H9 (cell line): Measurements from ENCODE around the gene PLAAT3. TPM values are rescaled to one million over a fixed set of nuclear protein-coding genes. Genes with fewer than 3 reads are reported as not detected.
"Not testable (repeated sequence)": the region's sequence is repeated elsewhere in the genome, so short reads cannot be mapped to it uniquely, and the experiment has no call there.

Experiments used
- DNase-seq: peaks from one replicate; pipeline ENCODE4 v3.0.0-alpha.2; 2017
- H2AFZ ChIP-seq: one replicate; pipeline ENCODE4 v1.6.1; 2013; ENCODE audit warnings: mild to moderate bottlenecking, low read length, control low read depth, moderate library complexity
- H2AK5ac ChIP-seq: 2 replicates; pipeline ENCODE4 v1.6.1; 2013; ENCODE audit warnings: low read length, control low read depth, mixed read lengths; ENCODE audit not compliant: insufficient read length
- H2BK120ac ChIP-seq: one replicate; pipeline ENCODE4 v1.6.1; 2013; ENCODE audit warnings: low read depth, mild to moderate bottlenecking, low read length, control low read depth, inconsistent platforms; ENCODE audit not compliant: poor library complexity, severe bottlenecking
- H2BK12ac ChIP-seq: 2 replicates; pipeline ENCODE4 v1.6.1; 2013; ENCODE audit warnings: low read length, control low read depth, mixed read lengths, low read depth; ENCODE audit not compliant: insufficient read length
- H2BK15ac ChIP-seq: 2 replicates; pipeline ENCODE4 v1.6.1; 2013; ENCODE audit warnings: low read depth, low read length, control low read depth
- H2BK20ac ChIP-seq: one replicate; pipeline ENCODE4 v1.6.1; 2013; ENCODE audit warnings: low read depth, mild to moderate bottlenecking, low read length, control low read depth, inconsistent platforms; ENCODE audit not compliant: poor library complexity, severe bottlenecking
- H2BK5ac ChIP-seq: 2 replicates; pipeline ENCODE4 v1.6.1; 2013; ENCODE audit warnings: low read length, control low read depth, mixed read lengths; ENCODE audit not compliant: insufficient read length
- H3K14ac ChIP-seq: 2 replicates; pipeline ENCODE4 v1.6.1; 2013; ENCODE audit warnings: low read length, control low read depth; ENCODE audit not compliant: insufficient read depth
- H3K18ac ChIP-seq: 2 replicates; pipeline ENCODE4 v1.6.1; 2013; ENCODE audit warnings: low read depth, mild to moderate bottlenecking, mixed read lengths, low read length, control low read depth; ENCODE audit not compliant: insufficient read length
- H3K23ac ChIP-seq: 2 replicates; pipeline ENCODE4 v1.6.1; 2013; ENCODE audit warnings: low read length, control low read depth, mixed read lengths, low read depth; ENCODE audit not compliant: insufficient read length
- H3K23me2 ChIP-seq: 2 replicates; pipeline ENCODE4 v1.6.1; 2013; ENCODE audit warnings: low read depth, mild to moderate bottlenecking, mixed read lengths, low read length, control low read depth; ENCODE audit not compliant: insufficient read length, poor library complexity, severe bottlenecking
- H3K27ac ChIP-seq: 2 replicates; pipeline ENCODE4 v1.5.1; 2013; ENCODE audit warnings: low read length, control low read depth, mixed read lengths, low read depth; ENCODE audit not compliant: insufficient read length
- H3K27me3 ChIP-seq: 2 replicates; pipeline ENCODE4 v1.6.1; 2013; ENCODE audit warnings: low read length, control low read depth, inconsistent platforms; ENCODE audit not compliant: insufficient read depth
- H3K4ac ChIP-seq: 2 replicates; pipeline ENCODE4 v1.6.1; 2013; ENCODE audit warnings: low read depth, mild to moderate bottlenecking, control low read depth, inconsistent platforms, low read length, moderate library complexity
- H3K4me1 ChIP-seq: 2 replicates; pipeline ENCODE4 v1.6.1; 2013; ENCODE audit warnings: low read length, control low read depth, inconsistent platforms; ENCODE audit not compliant: insufficient read depth
- H3K4me2 ChIP-seq: 2 replicates; pipeline ENCODE4 v1.6.1; 2013; ENCODE audit warnings: low read length, control low read depth, mixed read lengths; ENCODE audit not compliant: insufficient read length, insufficient read depth
- H3K56ac ChIP-seq: 2 replicates; pipeline ENCODE4 v1.6.1; 2013; ENCODE audit warnings: low read depth, mild to moderate bottlenecking, mixed read lengths, low read length, control low read depth; ENCODE audit not compliant: insufficient read length
- H3K79me1 ChIP-seq: 2 replicates; pipeline ENCODE4 v1.6.1; 2013; ENCODE audit warnings: low read depth, mild to moderate bottlenecking, moderate library complexity, low read length, control low read depth, inconsistent platforms; ENCODE audit not compliant: insufficient read depth, poor library complexity, severe bottlenecking
- H3K79me2 ChIP-seq: 2 replicates; pipeline ENCODE4 v1.6.1; 2013; ENCODE audit warnings: low read length, control low read depth, inconsistent platforms; ENCODE audit not compliant: insufficient read depth
- H3K9ac ChIP-seq: 2 replicates; pipeline ENCODE4 v1.6.1; 2013; ENCODE audit warnings: low read length, control low read depth, mixed read lengths; ENCODE audit not compliant: insufficient read length; ENCODE audit errors: extremely low read depth
- H3K9me3 ChIP-seq: one replicate; pipeline ENCODE4 v1.6.1; 2013; ENCODE audit warnings: low read depth, low read length, inconsistent platforms; ENCODE audit not compliant: control insufficient read depth
- H3T11ph ChIP-seq: one replicate; pipeline ENCODE4 v1.6.1; 2013; ENCODE audit warnings: mild to moderate bottlenecking, low read length, control low read depth, inconsistent platforms
- H4K20me1 ChIP-seq: one replicate; pipeline ENCODE4 v1.6.1; 2013; ENCODE audit not compliant: control insufficient read depth, insufficient read length, insufficient read depth
- H4K5ac ChIP-seq: 2 replicates; pipeline ENCODE4 v1.6.1; 2013; ENCODE audit warnings: low read depth, mild to moderate bottlenecking, mixed read lengths, low read length, control low read depth; ENCODE audit not compliant: insufficient read length
- H4K8ac ChIP-seq: replicated peaks from 2 replicates; pipeline ENCODE4 v1.6.1; 2013; ENCODE audit warnings: low read length, control low read depth, mixed read lengths, low read depth; ENCODE audit not compliant: insufficient read length
- H4K91ac ChIP-seq: 2 replicates; pipeline ENCODE4 v1.6.1; 2013; ENCODE audit warnings: low read depth, mild to moderate bottlenecking, moderate library complexity, mixed read lengths, low read length, control low read depth; ENCODE audit not compliant: insufficient read length
- H3K27ac Mint-ChIP-seq, 3 experiments: 2 replicates in 2 of 3; 3 replicates in 1 of 3; pipeline ENCODE4 v1.8.0; 2020 to 2021; ENCODE audit warnings: mixed read lengths in 3 of 3, mild to moderate bottlenecking in 1 of 3, moderate library complexity in 1 of 3
- H3K27me3 Mint-ChIP-seq: 2 replicates; pipeline ENCODE4 v1.8.0; 2021; ENCODE audit warnings: low read depth, mild to moderate bottlenecking, moderate library complexity, mixed read lengths
- H3K36me3 Mint-ChIP-seq, 3 experiments: 2 replicates in 2 of 3; 3 replicates in 1 of 3; pipeline ENCODE4 v1.8.0; 2020 to 2021; ENCODE audit warnings: low read depth in 3 of 3, mixed read lengths in 3 of 3; ENCODE audit not compliant: insufficient read depth in 1 of 3
- H3K4me1 Mint-ChIP-seq, 2 experiments: 2 replicates each; pipeline ENCODE4 v1.8.0; 2020; ENCODE audit warnings: mixed read lengths in 2 of 2
- H3K4me3 Mint-ChIP-seq, 2 experiments: 2 replicates in 1 of 2; 3 replicates in 1 of 2; pipeline ENCODE4 v1.8.0; 2020 to 2021; ENCODE audit warnings: mild to moderate bottlenecking in 2 of 2, mixed read lengths in 2 of 2, moderate library complexity in 1 of 2
- H3K9me3 Mint-ChIP-seq, 2 experiments: 2 replicates in 1 of 2; 3 replicates in 1 of 2; pipeline ENCODE4 v1.8.0; 2020; ENCODE audit warnings: mild to moderate bottlenecking in 2 of 2, mixed read lengths in 2 of 2, moderate library complexity in 1 of 2
- WGBS: extraction: QIAGEN DNeasy Blood & Tissue Kit; methylation state at CpG from one replicate; pipeline ENCODE4 v1.1.7; 2013; ENCODE audit warnings: missing lambda C conversion rate, low lambda C conversion rate, mixed read lengths; ENCODE audit not compliant: insufficient read length; ENCODE audit errors: extremely low coverage; 5-methylcytosine and 5-hydroxymethylcytosine counted together
- total RNA-seq: library from RNA; stranded (reverse); gene quantifications from 2 replicates; pipeline ENCODE4 v1.2.1, GENCODE V29; 2021

PLAAT3 gene
- total RNA-seq, 1 experiment from 2014 or later, result 188 TPM

- not testable (repeated sequence) for H4K5ac ChIP-seq, H3K4ac ChIP-seq, H3K9me3 ChIP-seq, H3K4me2 ChIP-seq, H4K8ac ChIP-seq, H3K79me2 ChIP-seq, H3K23ac ChIP-seq, H3K27me3 ChIP-seq, H2BK5ac ChIP-seq, H3K27me3 Mint-ChIP-seq, H2BK15ac ChIP-seq, DNase-seq, H3K79me1 ChIP-seq, H2AFZ ChIP-seq, H3T11ph ChIP-seq, H3K56ac ChIP-seq, H4K91ac ChIP-seq, H4K20me1 ChIP-seq, H3K23me2 ChIP-seq
- WGBS, result no CpG with 5 or more reads among the region's 3 CpGs
- H2BK120ac ChIP-seq, result peak overlapping the region; percentile 88
- H3K27ac Mint-ChIP-seq, result peak overlapping the region; percentile 95 to 98 (median 97); a peak in 5 of 7 replicates
- peak overlapping the region; percentile 38; the same call in 1 of the 2 replicates for H3K14ac ChIP-seq
- H2AK5ac ChIP-seq, result peak overlapping the region; percentile 42
- peaks cover 24 to 30% of the 10 kb centered on the region in 2 experiments for H3K9me3 Mint-ChIP-seq
- H2BK12ac ChIP-seq, result peak overlapping the region; percentile 66
- H3K18ac ChIP-seq, result peak overlapping the region; percentile 85
- H3K36me3 Mint-ChIP-seq, result peaks cover 6 to 22% (median 15%) of the 10 kb centered on the region in 3 experiments
- H3K4me3 Mint-ChIP-seq, result peak overlapping the region in 1 of 2 experiments; percentile 50; a peak in 1 of 5 replicates
- peak overlapping the region; percentile 12 for H3K9ac ChIP-seq
- H2BK20ac ChIP-seq, result peak overlapping the region; percentile 32
- H3K4me1 ChIP-seq, result peaks cover 15% of the 10 kb centered on the region; the same call in 1 of the 2 replicates
- peaks cover 53 to 56% of the 10 kb centered on the region in 2 experiments for H3K4me1 Mint-ChIP-seq
- H3K27ac ChIP-seq, result peak overlapping the region; percentile 88
Measured at GRCh38 chr11:63528729-63529278, 85.4 kb downstream of the PLAAT3 start.

DNA sequence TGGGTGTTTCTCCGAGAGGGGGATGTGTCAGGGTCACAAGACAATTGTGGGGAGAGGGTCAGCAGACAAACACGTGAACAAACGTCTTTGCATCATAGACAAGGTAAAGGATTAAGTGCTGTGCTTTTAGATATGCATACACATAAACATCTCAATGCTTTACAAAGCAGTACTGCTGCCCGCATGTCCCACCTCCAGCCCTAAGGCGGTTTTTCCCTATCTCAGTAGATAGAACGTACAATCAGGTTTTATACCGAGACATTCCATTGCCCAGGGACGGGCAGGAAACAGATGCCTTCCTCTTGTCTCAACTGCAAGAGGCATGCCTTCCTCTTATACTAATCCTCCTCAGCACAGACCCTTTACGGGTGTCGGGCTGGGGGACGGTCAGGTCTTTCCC is 86.1 kb downstream of the PLAAT3 start:
- H2BK15ac ChIP-seq, H3K4ac ChIP-seq, H3K27me3 Mint-ChIP-seq, H3K18ac ChIP-seq, H4K5ac ChIP-seq, H3K9ac ChIP-seq, H3K79me1 ChIP-seq, H3K14ac ChIP-seq, H3K56ac ChIP-seq, H4K8ac ChIP-seq, DNase-seq, H2AK5ac ChIP-seq, H4K91ac ChIP-seq, H4K20me1 ChIP-seq, H3T11ph ChIP-seq, H2BK12ac ChIP-seq, H3K23ac ChIP-seq, H2BK20ac ChIP-seq, H2BK120ac ChIP-seq, H3K23me2 ChIP-seq, H3K4me2 ChIP-seq, H2AFZ ChIP-seq, H3K79me2 ChIP-seq, H3K27me3 ChIP-seq, H2BK5ac ChIP-seq: not testable (repeated sequence)
- H3K9me3 Mint-ChIP-seq, result peaks cover 20 to 33% of the 10 kb centered on the region in 2 experiments
- peak overlapping the region; percentile 72 to 99 (median 97); a peak in 6 of 7 replicates for H3K27ac Mint-ChIP-seq
- peak overlapping the region in 1 of 2 experiments; percentile 10; a peak in 1 of 5 replicates for H3K4me3 Mint-ChIP-seq
- peak overlapping the region; percentile 4 for H3K27ac ChIP-seq
- peaks cover 16% of the 10 kb centered on the region for H3K9me3 ChIP-seq
- peaks cover 14% of the 10 kb centered on the region; the same call in 1 of the 2 replicates for H3K4me1 ChIP-seq
- peaks cover 46 to 49% of the 10 kb centered on the region in 2 experiments for H3K4me1 Mint-ChIP-seq
- whole genome bisulfite sequencing, result no CpG with 5 or more reads among the region's 11 CpGs
- peaks cover 6 to 28% (median 21%) of the 10 kb centered on the region in 3 experiments for H3K36me3 Mint-ChIP-seq
